Ureter (tissue), 1 donor: ENCODE data around the gene CABYR. TPM values are rescaled to one million over a fixed set of nuclear protein-coding genes. Genes with fewer than 3 reads are reported as not detected.
A peak's percentile ranks its signal among the peaks of the same experiment; 100 is the strongest.
"Not testable (repeated sequence)": the region's sequence is repeated elsewhere in the genome, so short reads cannot be mapped to it uniquely, and the experiment has no call there.

Experiments used
- DNase-seq: peaks from one replicate; pipeline ENCODE4 v3.0.0-alpha.2; 2020; ENCODE audit warnings: low spot score
- total RNA-seq: library from RNA; stranded (reverse); gene quantifications from one replicate; pipeline ENCODE4 v1.2.4, GENCODE V29; 2023
- donor health status: DM: yes; HTN: yes; CAD: no.

Gene CABYR
- total RNA-seq, 1 donor from 2014 or later = 6.7 TPM

GRCh38 chr18:24128700-24129099 lies 10.2 kb upstream of the CABYR start:
- no peak for DNase-seq

- DNase-seq = no peak
These were observed 8.4 kb upstream of the CABYR start for GRCh38 chr18:24130494-24130893.

- no peak for DNase-seq
These were observed 1.9 kb upstream of the CABYR start for GRCh38 chr18:24136967-24137373.

- no peak for DNase-seq
These were observed 463 bp upstream of the CABYR start for GRCh38 chr18:24138409-24138788.

- no peak for DNase-seq
These were observed 1.8 kb downstream of the CABYR start for GRCh38 chr18:24140697-24141096.

- no peak for DNase-seq
These were observed 3.5 kb downstream of the CABYR start for GRCh38 chr18:24142376-24142775.

GRCh38 chr18:24149591-24149990 lies 10.7 kb downstream of the CABYR start:
- not testable (repeated sequence) for DNase-seq

GRCh38 chr18:24153397-24153796 lies 14.5 kb downstream of the CABYR start:
- no peak for DNase-seq

GRCh38 chr18:24157855-24158254 lies 19.0 kb downstream of the CABYR start:
- no peak for DNase-seq

GRCh38 chr18:24160086-24160485 lies 21.2 kb downstream of the CABYR start:
- DNase-seq = no peak

- DNase-seq = no peak
These were observed 22.4 kb downstream of the CABYR start for GRCh38 chr18:24161304-24161703.

GRCh38 chr18:24168496-24168895 lies 29.6 kb downstream of the CABYR start:
- no peak for DNase-seq

GRCh38 chr18:24170360-24170759 lies 31.5 kb downstream of the CABYR start:
- DNase-seq = no peak

GRCh38 chr18:24173997-24174396 lies 35.1 kb downstream of the CABYR start:
- DNase-seq = no peak

GRCh38 chr18:24176727-24177416 lies 38.0 kb downstream of the CABYR start:
- peak; percentile 55 for DNase-seq

- DNase-seq = no peak
These were observed 38.8 kb downstream of the CABYR start for GRCh38 chr18:24177499-24178133.

GRCh38 chr18:24180048-24180447 lies 41.2 kb downstream of the CABYR start:
- DNase-seq = no peak

GRCh38 chr18:24181806-24182205 lies 42.9 kb downstream of the CABYR start:
- DNase-seq = no peak

- DNase-seq = no peak
These were observed 46.9 kb downstream of the CABYR start for GRCh38 chr18:24185805-24186204.

- no peak for DNase-seq
These were observed 48.2 kb downstream of the CABYR start for GRCh38 chr18:24187049-24187448.

GRCh38 chr18:24187689-24188088 lies 48.8 kb downstream of the CABYR start:
- no peak for DNase-seq

- DNase-seq = no peak
These were observed 49.3 kb downstream of the CABYR start for GRCh38 chr18:24188120-24188519.

GRCh38 chr18:24189007-24189528 lies 50.2 kb downstream of the CABYR start:
- no peak for DNase-seq
